CD4-positive, alpha-beta T cell treated with Interleukin-6 at 100 ng/mL for 8 hours (primary cell): ENCODE measurements around the gene TNXB.
"Not testable (repeated sequence)": the region's sequence is repeated elsewhere in the genome, so short reads cannot be mapped to it uniquely, and the experiment has no call there.

Experiments used
- DNase-seq: peaks from one replicate; pipeline ENCODE4 v3.0.0-alpha.2; 2020; ENCODE audit warnings: mixed read lengths, low spot score

TNXB gene

DNA sequence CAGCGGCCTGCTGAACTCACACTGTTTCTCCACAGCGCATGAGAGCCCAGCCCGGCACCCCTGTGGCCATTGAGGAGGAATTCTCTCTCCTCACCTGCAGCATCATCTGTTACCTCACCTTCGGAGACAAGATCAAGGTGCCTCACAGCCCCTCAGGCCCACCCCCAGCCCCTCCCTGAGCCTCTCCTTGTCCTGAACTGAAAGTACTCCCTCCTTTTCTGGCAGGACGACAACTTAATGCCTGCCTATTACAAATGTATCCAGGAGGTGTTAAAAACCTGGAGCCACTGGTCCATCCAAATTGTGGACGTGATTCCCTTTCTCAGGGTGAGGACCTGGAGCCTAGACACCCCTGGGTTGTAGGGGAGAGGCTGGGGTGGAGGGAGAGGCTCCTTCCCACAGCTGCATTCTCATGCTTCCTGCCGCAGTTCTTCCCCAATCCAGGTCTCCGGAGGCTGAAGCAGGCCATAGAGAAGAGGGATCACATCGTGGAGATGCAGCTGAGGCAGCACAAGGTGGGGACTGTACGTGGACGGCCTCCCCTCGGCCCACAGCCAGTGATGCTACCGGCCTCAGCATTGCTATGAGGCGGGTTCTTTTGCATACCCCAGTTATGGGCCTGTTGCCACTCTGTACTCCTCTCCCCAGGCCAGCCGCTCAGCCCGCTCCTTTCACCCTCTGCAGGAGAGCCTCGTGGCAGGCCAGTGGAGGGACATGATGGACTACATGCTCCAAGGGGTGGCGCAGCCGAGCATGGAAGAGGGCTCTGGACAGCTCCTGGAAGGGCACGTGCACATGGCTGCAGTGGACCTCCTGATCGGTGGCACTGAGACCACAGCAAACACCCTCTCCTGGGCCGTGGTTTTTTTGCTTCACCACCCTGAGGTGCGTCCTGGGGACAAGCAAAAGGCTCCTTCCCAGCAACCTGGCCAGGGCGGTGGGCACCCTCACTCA is 69.5 kb downstream of the TNXB start:
- DNase-seq = not testable (repeated sequence)

DNA sequence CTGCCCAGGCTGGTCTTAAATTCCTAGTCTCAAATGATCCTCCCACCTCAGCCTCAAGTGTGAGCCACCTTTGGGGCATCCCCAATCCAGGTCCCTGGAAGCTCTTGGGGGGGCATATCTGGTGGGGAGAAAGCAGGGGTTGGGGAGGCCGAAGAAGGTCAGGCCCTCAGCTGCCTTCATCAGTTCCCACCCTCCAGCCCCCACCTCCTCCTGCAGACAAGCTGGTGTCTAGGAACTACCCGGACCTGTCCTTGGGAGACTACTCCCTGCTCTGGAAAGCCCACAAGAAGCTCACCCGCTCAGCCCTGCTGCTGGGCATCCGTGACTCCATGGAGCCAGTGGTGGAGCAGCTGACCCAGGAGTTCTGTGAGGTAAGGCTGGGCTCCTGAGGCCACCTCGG is 70.3 kb downstream of the TNXB start:
- DNase-seq = not testable (repeated sequence)

DNA sequence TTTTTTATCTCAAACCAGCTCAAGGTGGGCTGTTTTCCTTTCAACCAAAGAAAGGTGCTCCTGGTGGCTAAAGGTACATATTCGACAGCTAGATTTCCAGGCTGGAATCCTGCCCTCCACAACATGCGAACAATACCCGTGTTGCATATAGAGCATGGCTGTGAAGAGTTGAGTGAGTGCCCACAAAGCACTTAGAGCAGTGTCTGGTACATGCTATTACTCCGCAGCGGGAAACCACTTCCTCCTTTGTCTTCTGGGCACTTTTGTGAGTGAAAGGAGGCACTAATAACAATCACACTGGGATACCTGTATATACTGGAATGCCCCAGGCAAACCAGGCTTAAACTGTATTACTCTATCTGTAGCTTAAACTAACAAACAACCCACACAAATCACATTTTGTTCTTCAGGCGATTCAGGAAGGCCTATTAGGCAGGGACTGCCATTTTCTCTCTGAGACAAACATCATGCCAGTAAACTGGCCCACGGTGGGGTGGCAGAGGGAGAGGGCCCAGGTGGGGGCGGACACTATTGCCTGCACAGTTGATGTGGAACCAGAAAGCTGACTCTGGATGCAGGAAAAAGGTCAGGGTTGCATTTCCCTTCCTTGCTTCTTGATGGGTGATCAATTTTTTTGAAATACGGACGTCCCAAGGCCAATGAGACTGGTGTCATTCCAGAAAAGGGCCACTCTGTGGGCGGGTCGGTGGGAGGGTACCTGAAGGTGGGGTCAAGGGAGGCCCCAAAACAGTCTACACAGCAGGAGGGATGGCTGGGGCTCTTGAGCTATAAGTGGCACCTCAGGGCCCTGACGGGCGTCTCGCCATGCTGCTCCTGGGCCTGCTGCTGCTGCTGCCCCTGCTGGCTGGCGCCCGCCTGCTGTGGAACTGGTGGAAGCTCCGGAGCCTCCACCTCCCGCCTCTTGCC is 71.3 kb downstream of the TNXB start, which contains the start of gene CYP21A2:
TSS of gene CYP21A2 (plus strand) at position 818 of the 927 bp plus-strand sequence. CDS start at position 826, 8 bp downstream.
- DNase-seq = not testable (repeated sequence)

- not testable (repeated sequence) for DNase-seq
Observed at GRCh38 chr6:32037136-32037535, 72.0 kb downstream of the TNXB start.

DNA sequence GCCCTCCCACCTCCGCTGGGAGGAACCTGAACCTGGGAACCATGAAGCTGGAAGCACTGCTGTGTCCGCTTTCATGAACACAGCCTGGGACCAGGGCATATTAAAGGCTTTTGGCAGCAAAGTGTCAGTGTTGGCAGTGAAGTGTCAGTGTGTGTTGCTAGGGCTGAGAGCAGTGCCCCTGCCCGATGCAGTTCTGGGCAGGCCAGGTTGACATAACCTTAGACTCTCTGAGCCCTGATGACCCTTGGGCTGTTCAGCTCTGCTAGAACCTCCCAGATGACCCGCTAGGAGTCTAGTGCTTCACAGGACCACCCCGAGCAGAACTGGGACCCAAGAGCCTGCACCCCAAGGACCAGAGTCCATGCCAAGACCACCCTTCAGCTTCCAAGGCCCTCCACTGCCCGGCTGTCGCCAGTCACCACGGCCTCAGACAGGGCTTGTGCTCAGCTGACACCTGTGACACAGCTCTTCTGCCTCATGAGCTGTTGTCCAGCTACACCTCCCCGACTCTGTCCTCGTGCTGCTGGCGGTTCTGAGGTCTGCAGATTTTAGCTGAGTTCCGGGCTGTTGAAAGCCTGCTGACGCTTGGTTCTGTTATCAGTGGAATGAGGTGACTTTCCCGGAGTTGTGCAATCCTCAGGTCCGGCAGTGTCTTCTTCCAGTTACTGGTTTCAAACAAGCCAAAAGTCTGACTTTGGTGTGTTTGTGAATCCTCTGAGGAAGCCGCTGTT is 73.7 kb downstream of the TNXB start:
- not testable (repeated sequence) for DNase-seq

DNA sequence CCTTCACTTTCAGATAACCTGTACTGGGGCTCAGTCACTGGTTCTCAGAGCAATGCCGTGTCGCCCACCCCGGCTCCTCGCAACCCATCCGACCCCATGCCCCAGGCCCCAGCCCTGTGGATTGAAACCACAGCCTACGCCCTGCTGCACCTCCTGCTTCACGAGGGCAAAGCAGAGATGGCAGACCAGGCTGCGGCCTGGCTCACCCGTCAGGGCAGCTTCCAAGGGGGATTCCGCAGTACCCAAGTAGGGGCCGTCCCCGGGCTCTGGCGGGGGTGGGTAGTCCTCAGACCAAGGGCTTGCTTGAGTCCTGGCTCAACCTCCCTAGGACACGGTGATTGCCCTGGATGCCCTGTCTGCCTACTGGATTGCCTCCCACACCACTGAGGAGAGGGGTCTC is 79.6 kb downstream of the TNXB start:
- DNase-seq = not testable (repeated sequence)

GRCh38 chr6:32028631-32029030 is 80.5 kb downstream of the TNXB start:
- DNase-seq = not testable (repeated sequence)

DNA sequence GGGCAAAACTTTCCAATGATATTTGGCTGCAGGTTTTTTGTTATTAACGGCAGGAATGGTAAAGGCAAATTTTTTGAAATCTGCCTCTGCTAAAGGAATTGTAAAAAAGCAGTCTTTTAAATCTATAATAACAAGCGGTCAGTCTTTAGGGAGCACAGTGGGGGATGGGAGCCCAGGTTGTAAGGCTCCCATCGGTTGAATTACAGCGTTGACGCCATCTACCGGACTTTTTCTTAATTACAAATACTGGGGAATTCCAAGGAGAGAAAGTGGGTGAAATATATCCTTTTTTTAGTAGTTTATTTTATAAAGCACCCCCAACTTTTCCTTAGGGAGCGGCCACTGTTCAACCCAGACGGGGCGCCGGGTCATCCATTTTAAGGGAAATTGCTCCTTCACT is 87.0 kb downstream of the TNXB start:
- not testable (repeated sequence) for DNase-seq

- DNase-seq = not testable (repeated sequence)
Observed at GRCh38 chr6:32014547-32014946, 94.6 kb downstream of the TNXB start, which contains the start of gene C4B. Gene C4B (plus strand): TSS chr6:32014795. CDS start chr6:32014846, 51 bp downstream.

DNA sequence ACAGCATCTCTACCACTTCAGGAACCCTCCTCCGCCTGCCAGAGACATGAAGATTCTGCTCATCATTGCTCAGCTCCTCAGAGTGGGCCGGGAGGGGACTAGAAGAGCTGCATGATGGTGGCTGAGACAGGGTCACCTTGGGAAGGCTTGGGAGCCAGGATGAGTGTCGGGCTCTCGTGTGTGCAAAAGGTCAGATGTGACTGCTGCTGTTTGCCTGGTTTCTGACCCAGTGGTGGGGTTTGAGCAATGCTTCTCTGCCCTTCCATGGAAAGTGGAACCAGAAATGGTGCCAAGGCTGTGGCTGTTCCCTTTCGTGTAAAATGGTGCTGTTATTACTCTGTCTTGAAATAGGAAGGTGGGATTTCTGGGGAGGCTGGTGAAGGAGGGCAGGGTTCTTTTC is 95.4 kb downstream of the TNXB start:
- DNase-seq = not testable (repeated sequence)

GRCh38 chr6:32012941-32013617 is 96.1 kb downstream of the TNXB start:
- DNase-seq = not testable (repeated sequence)

DNA sequence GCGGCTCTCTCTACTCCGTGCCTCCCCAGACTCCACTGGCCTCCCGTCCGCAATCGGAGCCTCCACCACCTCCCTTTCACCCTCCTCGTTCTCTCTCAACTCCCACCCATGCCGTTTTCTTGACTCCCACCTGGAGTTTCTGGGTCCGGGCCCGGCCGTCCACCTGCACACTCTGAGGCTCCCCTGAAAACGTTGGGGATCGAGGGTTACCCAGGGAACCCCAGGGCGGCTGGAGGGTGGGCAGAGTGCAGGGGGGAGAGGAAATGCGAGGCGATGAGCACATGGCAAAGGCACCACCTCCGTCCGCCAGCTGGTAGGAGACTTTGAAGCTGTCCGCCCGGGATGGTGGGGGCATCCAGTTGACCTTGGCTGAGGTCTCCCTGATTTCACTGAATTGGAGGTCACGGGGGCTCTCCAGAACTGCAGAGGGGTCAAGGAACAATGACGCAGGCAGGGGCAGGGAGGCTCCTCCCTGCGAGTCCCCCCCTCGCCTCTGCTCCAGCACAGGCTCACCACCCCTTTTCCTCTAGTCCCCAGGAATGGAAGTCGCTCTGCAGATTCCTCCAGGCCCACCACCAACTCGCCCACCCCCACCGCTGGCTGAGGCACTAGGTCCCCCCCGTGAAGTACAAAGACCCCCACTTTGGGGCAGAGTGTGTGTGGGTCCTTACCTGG is 98.1 kb downstream of the TNXB start:
- DNase-seq = not testable (repeated sequence)

GRCh38 chr6:32009537-32009936 is 99.6 kb downstream of the TNXB start:
- not testable (repeated sequence) for DNase-seq

GRCh38 chr6:32008616-32009015 is 100.5 kb downstream of the TNXB start:
- DNase-seq = not testable (repeated sequence)

GRCh38 chr6:32008037-32008436 is 101.1 kb downstream of the TNXB start:
- not testable (repeated sequence) for DNase-seq

- not testable (repeated sequence) for DNase-seq
Observed at GRCh38 chr6:32007086-32007485, 102.1 kb downstream of the TNXB start.

DNA sequence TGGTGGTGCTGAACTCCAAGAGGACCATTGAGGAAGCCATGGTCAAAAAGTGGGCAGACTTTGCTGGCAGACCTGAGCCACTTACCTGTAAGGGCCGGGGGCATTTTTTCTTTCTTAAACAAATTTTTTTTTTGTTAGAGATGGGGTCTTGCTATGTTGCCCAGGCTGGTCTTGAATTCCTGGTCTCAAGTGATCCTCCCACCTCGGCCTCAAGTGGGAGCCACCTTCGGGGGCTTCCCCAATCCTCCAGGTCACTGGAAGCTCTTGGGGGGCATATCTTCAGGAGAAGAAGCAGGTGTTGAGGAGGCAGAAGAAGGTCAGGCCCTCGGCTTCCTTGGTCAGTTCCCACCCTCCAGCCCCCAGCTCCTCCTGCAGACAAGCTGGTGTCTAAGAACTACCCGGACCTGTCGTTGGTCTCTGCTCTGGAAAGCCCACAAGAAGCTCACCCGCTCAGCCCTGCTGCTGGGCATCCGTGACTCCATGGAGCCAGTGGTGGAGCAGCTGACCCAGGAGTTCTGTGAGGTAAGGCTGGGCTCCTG is 103.1 kb downstream of the TNXB start:
- DNase-seq = not testable (repeated sequence)

DNA sequence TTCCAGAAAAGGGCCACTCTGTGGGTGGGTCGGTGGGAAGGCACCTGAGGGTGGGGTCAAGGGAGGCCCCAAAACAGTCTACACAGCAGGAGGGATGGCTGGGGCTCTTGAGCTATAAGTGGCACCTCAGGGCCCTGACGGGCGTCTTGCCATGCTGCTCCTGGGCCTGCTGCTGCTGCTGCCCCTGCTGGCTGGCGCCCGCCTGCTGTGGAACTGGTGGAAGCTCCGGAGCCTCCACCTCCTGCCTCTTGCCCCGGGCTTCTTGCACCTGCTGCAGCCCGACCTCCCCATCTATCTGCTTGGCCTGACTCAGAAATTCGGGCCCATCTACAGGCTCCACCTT is 103.6 kb downstream of the TNXB start:
- DNase-seq = not testable (repeated sequence)

GRCh38 chr6:32004864-32005537 is 104.1 kb downstream of the TNXB start:
- DNase-seq = peak; percentile 0
